ENCODE data around the gene EYA4. TPM values are rescaled to one million over a fixed set of nuclear protein-coding genes. Genes with fewer than 3 reads are reported as not detected.

Gene EYA4
- total RNA-seq, 1 experiment from 2014 or later: 10.0 TPM

GRCh38 chr6:133245422-133245903 lies 4.3 kb downstream of the EYA4 start:
- H3K36me3 ChIP-seq (ENCODE audit: low read depth, low read length): no peaks in the 10 kb centered on the region
- no peaks in the 10 kb centered on the region for H3K9me3 ChIP-seq (ENCODE audit: low read length)
- H3K27ac ChIP-seq (ENCODE audit: low read length): peak overlapping the region; percentile 2
- H3K27me3 ChIP-seq (ENCODE audit: low read length): no peaks in the 10 kb centered on the region
- no peak overlapping the region for H3K4me3 ChIP-seq (ENCODE audit: low read length)
- peaks cover 67% of the 10 kb centered on the region for H3K4me1 ChIP-seq (ENCODE audit: insufficient read depth, low read length)
- H2AFZ ChIP-seq (ENCODE audit: low read length): no peak overlapping the region
- POLR2A ChIA-PET (ENCODE audit: unreplicated experiment): interaction anchor here (0.6 kb wide), 1 partner anchor 110 kb away, joined by 6 read pairs; no protein-coding TSS in a partner anchor
- CTCF ChIA-PET: interaction anchor here (0.9 kb wide), 1 partner anchor 308 kb away, joined by 3 read pairs; no protein-coding TSS in a partner anchor
- intact Hi-C loops (cut with micrococcal nuclease): loop anchor here (5.0 kb wide), 1 partner anchor 283 kb away; no protein-coding TSS in a partner anchor
- H3K9ac ChIP-seq (ENCODE audit: low read length): no peak overlapping the region
- no peaks in the 10 kb centered on the region for H3K9me2 ChIP-seq (replicated peaks; ENCODE audit: low read length)
- peak overlapping the region; percentile 92 for H3K4me2 ChIP-seq (ENCODE audit: low read length)
- no TSS peak for BruUV-seq (replicated peaks)
- no peaks in the 10 kb centered on the region for H4K20me1 ChIP-seq (ENCODE audit: low read length)
- TF ChIP-seq EZH2phosphoT487 (IDR thresholded peaks at IDR 0.05; ENCODE audit: borderline replicate concordance, low read length): no peak
- no peak for TF ChIP-seq CTCF (conservative IDR thresholded peaks at IDR 0.05; ENCODE audit: low read depth, low read length)
- peaks cover 83% of the 10 kb centered on the region for H3K79me2 ChIP-seq (ENCODE audit: low read length)
- ATAC-seq: no peak
- H3F3A ChIP-seq (ENCODE audit: low read length, unreplicated experiment): no peaks in the 10 kb centered on the region
- DNase-seq: no peak

- intact Hi-C loops (cut with micrococcal nuclease): loop anchor here (5.0 kb wide), 1 partner anchor 285 kb away; no protein-coding TSS in a partner anchor
- H3K9ac ChIP-seq (ENCODE audit: low read length): peak overlapping the region; percentile 75
- H3K36me3 ChIP-seq (ENCODE audit: low read depth, low read length): no peaks in the 10 kb centered on the region
- H3K4me3 ChIP-seq (ENCODE audit: low read length): 0 out of 2 replicates have a peak overlapping the region, but pooled peaks have one; percentile 25
- no peaks in the 10 kb centered on the region for H3K9me3 ChIP-seq (ENCODE audit: low read length)
- no peak for TF ChIP-seq EZH2 (IDR thresholded peaks at IDR 0.05; ENCODE audit: low read length, unreplicated experiment)
- TF ChIP-seq EZH2phosphoT487 (IDR thresholded peaks at IDR 0.05; ENCODE audit: borderline replicate concordance, low read length): no peak
- no peak for TF ChIP-seq CTCF (conservative IDR thresholded peaks at IDR 0.05; ENCODE audit: low read depth, low read length)
- no TSS peak for BruUV-seq (replicated peaks)
- no peaks in the 10 kb centered on the region for H3F3A ChIP-seq (ENCODE audit: low read length, unreplicated experiment)
- no peaks in the 10 kb centered on the region for H4K20me1 ChIP-seq (ENCODE audit: low read length)
- peaks cover 66% of the 10 kb centered on the region for H3K4me1 ChIP-seq (ENCODE audit: insufficient read depth, low read length)
- peak overlapping the region; percentile 64 for H3K4me2 ChIP-seq (ENCODE audit: low read length)
- POLR2A ChIA-PET (ENCODE audit: unreplicated experiment): no interaction called here
- H2AFZ ChIP-seq (ENCODE audit: low read length): no peak overlapping the region
- peak overlapping the region; percentile 96 for H3K27ac ChIP-seq (ENCODE audit: low read length)
- DNase-seq (peak; percentile 58), ATAC-seq (peak; percentile 78)
- no peaks in the 10 kb centered on the region for H3K27me3 ChIP-seq (ENCODE audit: low read length)
- H3K9me2 ChIP-seq (replicated peaks; ENCODE audit: low read length): no peaks in the 10 kb centered on the region
- H3K79me2 ChIP-seq (ENCODE audit: low read length): peaks cover 88% of the 10 kb centered on the region
- CTCF ChIA-PET: no interaction called here
Measured at GRCh38 chr6:133247581-133247980, 6.4 kb downstream of the EYA4 start.

- H4K20me1 ChIP-seq (ENCODE audit: low read length): no peaks in the 10 kb centered on the region
- intact Hi-C loops (cut with micrococcal nuclease): loop anchor here (1.0 to 5.0 kb wide), 2 partner anchors 149 to 286 kb away; no protein-coding TSS in a partner anchor
- no TSS peak for BruUV-seq (replicated peaks)
- H3K4me1 ChIP-seq (ENCODE audit: insufficient read depth, low read length): peaks cover 58% of the 10 kb centered on the region
- H3K27me3 ChIP-seq (ENCODE audit: low read length): no peaks in the 10 kb centered on the region
- no peaks in the 10 kb centered on the region for H3K36me3 ChIP-seq (ENCODE audit: low read depth, low read length)
- H3K4me2 ChIP-seq (ENCODE audit: low read length): peak overlapping the region; percentile 64
- H2AFZ ChIP-seq (ENCODE audit: low read length): no peak overlapping the region
- H3K4me3 ChIP-seq (ENCODE audit: low read length): 0 out of 2 replicates have a peak overlapping the region, but pooled peaks have one; percentile 25
- H3K9me2 ChIP-seq (replicated peaks; ENCODE audit: low read length): no peaks in the 10 kb centered on the region
- H3F3A ChIP-seq (ENCODE audit: low read length, unreplicated experiment): no peaks in the 10 kb centered on the region
- DNase-seq: peak; percentile 88
- peak overlapping the region; percentile 75 for H3K9ac ChIP-seq (ENCODE audit: low read length)
- ChIA-PET CTCF (no interaction called here), POLR2A (ENCODE audit: unreplicated experiment) (no interaction called here)
- peaks cover 88% of the 10 kb centered on the region for H3K79me2 ChIP-seq (ENCODE audit: low read length)
- H3K27ac ChIP-seq (ENCODE audit: low read length): peak overlapping the region; percentile 96
- no peaks in the 10 kb centered on the region for H3K9me3 ChIP-seq (ENCODE audit: low read length)
- no peak for TF ChIP-seq EZH2phosphoT487 (IDR thresholded peaks at IDR 0.05; ENCODE audit: borderline replicate concordance, low read length)
- no peak for TF ChIP-seq EZH2 (IDR thresholded peaks at IDR 0.05; ENCODE audit: low read length, unreplicated experiment)
- TF ChIP-seq CTCF (conservative IDR thresholded peaks at IDR 0.05; ENCODE audit: low read depth, low read length): no peak
- ATAC-seq: peak; percentile 57
Measured at GRCh38 chr6:133248241-133249001, 7.3 kb downstream of the EYA4 start.

Data from PC-3 (cell line).